ENCODE measurements around the gene SCYL2.
A peak's percentile ranks its signal among the peaks of the same experiment; 100 is the strongest.
"Not testable (repeated sequence)": the region's sequence is repeated elsewhere in the genome, so short reads cannot be mapped to it uniquely, and the experiment has no call there.

Gene SCYL2

DNA sequence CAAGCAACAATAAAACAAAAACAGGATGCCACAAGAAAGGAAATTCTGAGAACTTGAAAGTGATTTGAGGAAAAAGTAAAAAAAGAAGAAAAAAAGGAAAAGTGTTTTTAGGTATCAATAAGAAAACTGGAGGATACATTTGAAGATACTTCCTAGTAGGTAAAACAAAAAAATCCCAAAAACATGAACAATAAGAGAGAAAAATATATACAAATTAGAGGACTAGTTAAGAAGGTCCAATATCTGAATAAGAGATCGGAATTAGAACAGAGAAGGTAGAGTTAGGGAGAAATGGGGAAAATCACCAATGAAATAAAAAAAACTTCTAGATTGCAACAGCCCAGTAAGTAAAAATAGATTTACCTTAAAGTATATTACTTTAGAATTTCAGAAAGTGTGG lies 8.8 kb upstream of the SCYL2 start:
- DNase-seq (ENCODE audit: low read depth in 1 of 2, low spot score in 1 of 2): no peak

DNA sequence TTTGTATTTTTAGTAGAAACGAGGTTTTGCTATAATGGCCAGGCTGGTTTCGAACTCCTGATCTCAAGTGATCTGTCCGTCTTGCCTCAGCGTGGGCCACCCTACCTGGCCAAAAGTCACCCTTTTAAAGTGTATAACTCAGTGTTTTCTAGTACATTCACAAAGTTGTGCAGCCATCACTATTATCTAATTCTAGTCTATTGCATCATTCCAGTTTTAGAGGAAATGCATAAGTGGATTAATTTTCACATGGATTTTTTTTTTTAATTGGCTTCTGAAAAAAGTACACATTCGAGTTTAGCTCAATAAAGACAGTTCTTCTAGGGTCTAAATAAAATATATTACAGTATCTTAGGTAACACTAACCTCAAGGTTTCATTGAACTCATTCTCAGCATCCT lies 3.8 kb upstream of the SCYL2 start:
- no peak for DNase-seq (ENCODE audit: low read depth in 1 of 2, low spot score in 1 of 2)

DNA sequence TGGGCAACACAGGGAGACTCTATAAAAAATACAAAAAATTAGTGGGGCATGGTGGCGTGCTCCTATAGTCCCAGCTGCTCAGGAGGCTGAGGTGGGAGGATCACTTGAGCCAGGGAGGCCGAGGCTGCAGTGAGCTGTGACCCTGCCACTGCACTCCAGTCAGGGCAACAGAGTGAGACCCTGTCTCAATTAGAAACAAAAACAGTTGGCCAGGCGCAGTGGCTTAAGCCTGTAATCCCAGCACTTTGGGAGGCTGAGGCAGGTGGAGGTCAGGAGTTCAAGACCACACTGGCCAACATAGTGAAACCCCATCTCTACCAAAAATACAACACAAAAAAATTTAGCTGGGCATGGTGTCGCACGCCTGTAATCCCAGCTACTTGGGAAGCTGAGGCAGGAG lies 1.9 kb upstream of the SCYL2 start:
- DNase-seq (ENCODE audit: low read depth in 1 of 2, low spot score in 1 of 2): not testable (repeated sequence)

- DNase-seq (ENCODE audit: low read depth in 1 of 2, low spot score in 1 of 2): no peak
Measured at GRCh38 chr12:100265732-100266584, 1.0 kb upstream of the SCYL2 start.

DNA sequence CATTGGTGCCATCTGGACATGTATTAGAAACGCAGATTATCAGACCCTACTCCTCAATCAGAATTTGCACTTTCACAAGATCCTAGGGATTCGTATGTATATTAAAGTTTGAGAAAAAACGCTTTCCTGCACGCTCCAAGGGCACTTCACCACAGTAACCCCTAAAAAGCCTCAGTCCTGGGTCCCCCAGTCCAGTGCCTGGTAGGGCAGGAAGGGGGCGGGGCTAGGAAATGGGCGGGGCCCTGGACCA lies 467 bp upstream of the SCYL2 start:
- DNase-seq (ENCODE audit: low read depth in 1 of 2, low spot score in 1 of 2): peak in 1 of 2 donors; percentile 91

DNA sequence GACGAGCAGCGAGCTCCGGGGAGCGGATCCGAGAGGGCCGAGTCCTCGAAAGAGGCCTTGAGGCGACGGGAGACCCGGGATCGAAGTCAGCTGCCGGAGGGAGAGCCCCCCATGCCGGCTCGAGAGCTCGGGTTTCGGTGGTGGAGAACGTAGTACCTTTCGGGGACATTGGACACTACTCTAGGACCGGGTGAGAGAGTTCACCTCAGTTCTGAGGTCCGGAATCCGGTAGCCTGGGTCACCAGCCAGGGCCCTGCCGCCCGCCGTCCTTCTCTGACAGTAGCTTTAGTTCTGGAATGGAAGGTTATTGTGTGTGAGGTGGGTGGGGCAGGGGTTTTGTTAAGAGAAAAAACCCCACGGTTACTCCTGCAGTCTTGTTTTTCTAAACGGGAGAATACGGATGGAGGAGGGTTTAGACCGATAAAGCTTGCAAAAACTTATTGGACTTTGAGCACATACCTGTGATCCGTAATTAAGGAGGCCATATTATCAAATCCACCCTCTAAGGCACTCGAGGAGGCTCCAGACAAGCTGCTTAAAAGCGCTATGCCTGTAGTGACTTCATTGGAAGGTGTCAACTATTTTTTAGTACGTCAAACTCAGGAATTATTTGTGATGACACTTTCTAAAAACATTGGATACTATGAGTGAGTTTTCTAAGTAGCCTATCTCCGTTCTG lies 765 bp downstream of the SCYL2 start:
- DNase-seq (ENCODE audit: low read depth in 1 of 2, low spot score in 1 of 2): peak in 1 of 2 donors; percentile 3

DNA sequence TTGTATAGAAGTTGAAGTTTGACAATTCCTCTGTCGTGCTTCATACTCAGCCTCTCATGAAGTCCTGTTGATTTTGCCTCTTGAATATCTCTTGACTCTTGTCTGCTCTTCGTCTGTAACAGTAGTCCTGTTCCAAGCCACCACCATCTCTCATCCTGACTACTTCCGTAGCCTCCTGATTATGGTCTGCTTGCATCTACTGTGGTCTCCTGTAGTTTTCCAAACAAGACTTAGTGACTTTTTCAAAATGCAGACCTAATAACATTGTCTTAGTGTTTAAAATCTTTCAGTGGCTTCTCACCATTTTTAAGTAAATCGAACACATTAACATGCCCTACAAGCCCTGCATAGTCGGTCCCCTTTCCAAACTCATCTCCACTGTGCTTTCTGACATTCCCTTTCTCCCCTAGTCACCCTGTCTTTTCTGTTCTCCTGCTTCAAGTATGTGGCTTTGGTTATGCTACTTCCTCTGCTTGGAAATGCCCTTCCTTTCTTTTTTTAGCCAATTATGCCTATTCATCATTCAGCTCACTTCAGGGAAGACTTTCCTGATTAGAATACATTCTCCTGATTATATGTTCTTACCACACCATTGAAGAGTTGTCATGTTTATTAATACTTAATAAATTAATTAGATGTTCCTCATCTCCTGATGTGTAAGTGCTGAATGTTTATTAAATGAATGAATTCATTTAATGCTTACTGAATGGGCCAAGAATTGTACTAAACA lies 2.0 kb downstream of the SCYL2 start:
- no peak for DNase-seq (ENCODE audit: low read depth in 1 of 2, low spot score in 1 of 2)

- DNase-seq (ENCODE audit: low read depth in 1 of 2, low spot score in 1 of 2): no peak
Measured at GRCh38 chr12:100273782-100274181, 6.8 kb downstream of the SCYL2 start.

DNA sequence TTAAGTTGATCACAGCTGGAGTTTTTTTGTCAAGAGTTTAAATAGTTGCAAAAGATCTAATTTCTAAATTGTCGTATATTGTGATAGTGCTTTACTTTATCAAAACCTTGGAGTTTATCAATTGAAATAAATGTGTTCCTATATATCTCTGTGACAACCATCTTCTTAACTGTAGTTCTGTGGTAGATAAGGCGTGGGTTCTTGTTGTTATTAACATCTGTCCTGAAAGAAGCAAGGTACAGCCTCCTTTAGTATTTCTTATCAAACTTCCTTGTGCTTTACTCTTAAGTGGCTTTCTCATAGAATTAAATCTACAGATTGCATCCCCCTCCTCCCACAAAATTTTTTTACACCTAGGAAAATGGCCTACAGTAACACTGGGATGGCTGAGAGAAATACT lies 7.3 kb downstream of the SCYL2 start:
- no peak for DNase-seq (ENCODE audit: low read depth in 1 of 2, low spot score in 1 of 2)

- no peak for DNase-seq (ENCODE audit: low read depth in 1 of 2, low spot score in 1 of 2)
Measured at GRCh38 chr12:100279159-100279558, 12.2 kb downstream of the SCYL2 start.

DNA sequence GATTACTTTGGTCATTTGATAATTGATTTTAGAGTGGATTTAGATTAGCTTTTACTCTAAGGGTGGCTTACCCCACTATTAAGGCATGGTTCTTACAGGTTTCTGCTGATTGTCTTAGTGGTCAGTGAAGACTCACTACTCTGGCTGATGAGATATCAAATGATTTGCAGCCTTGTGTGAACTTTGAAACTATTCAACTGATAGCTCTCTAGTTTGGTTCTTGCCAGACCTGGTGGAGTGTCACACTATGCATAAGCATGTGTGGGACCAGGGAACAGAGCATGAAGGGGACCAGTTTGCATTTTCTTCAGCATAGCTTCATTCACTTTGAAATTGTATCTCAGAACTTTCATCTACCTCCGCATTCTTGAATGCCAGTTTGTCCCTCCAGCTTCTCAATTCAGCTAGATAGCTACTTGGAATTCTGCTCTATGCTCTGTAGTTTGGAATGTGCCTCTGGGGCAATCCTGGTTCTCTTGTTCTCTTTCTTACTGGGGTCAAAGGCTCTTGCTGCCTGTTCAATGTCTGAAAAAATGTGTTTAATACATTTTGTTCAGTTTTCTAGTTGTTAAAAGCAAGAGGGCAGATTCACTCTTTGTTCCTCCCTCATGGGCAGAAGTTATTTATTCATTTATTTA lies 12.7 kb downstream of the SCYL2 start:
- DNase-seq (ENCODE audit: low read depth in 1 of 2, low spot score in 1 of 2): no peak

DNA sequence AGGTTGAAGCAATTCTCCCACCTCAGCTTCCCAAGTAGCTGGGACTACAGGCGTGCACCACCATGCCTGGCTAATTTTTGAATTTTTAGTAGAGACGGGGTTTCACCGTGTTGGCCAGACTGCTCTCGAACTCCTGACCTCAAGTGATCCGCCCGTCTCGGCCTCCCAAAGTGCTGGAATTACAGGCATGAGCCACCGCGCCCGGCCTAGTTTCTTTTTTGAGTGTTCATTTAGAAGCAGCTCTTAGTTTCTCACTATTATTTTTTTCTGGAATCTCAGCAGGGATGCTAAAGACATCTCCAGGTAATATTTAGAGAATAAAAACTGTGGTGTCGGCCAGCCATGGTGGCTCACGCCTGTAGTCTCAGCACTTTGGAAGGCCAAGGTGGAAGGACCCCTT lies 17.6 kb downstream of the SCYL2 start:
- DNase-seq (ENCODE audit: low read depth in 1 of 2, low spot score in 1 of 2): not testable (repeated sequence)

GRCh38 chr12:100289038-100289437 lies 22.1 kb downstream of the SCYL2 start:
- DNase-seq (ENCODE audit: low read depth in 1 of 2, low spot score in 1 of 2): no peak

GRCh38 chr12:100290016-100290415 lies 23.0 kb downstream of the SCYL2 start:
- DNase-seq (ENCODE audit: low read depth in 1 of 2, low spot score in 1 of 2): no peak

DNA sequence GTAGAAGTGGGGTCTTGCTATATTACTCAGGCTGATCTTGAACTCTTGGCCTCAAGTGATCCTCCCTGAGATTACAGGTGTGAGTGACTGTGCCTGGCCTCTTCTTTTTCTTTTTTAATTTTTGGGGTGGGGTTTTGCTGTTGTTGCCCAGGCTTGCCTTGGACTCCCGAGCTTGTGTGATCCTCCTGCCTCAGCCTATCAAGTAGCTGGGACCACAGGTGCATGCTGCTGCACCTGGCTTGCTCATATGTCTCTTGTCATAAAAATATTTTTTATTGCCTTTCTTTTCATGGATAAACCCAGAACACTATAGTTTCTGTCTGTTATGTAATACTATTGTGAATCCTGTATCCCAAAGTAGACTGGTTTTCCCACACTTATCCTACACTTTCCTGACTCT lies 26.0 kb downstream of the SCYL2 start:
- DNase-seq (ENCODE audit: low read depth in 1 of 2, low spot score in 1 of 2): no peak

- not testable (repeated sequence) for DNase-seq (ENCODE audit: low read depth in 1 of 2, low spot score in 1 of 2)
Measured at GRCh38 chr12:100294366-100294765, 27.4 kb downstream of the SCYL2 start.

DNA sequence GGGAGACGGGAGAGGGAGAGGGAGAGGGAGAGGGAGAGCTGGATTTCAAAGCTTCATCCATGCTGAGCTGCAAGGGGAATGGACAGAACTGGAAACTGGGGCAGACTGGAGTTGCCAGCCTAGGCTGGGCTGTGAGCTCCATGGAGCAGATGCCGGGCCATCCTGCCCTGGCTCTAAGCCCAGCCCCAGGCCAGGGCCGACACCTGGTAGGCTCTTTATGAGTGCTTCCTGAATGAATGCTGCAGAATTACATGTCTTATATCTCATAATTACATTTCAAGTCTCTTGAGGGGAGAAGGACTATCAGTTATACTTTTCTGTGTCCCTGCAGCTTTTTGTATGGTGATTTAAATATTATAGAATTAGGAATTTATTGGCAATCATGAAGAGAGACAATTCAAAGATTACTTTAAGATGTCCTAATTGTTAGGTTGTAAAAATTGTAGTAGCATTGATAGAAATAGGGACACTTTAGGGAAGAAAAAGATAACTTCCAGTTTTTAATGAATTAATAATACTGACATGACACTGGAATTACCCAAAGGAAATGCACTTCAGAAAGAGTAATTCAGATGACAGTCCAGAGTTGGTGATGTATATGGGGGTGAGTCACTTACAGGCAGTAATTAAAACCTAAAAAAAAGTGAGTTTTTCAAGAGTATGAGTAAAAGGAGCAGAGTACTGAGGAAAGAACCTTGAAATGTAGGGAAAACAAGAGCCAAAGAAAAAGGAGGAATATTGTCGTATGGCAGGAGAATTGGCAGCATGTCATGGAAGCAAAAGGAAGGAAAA lies 29.0 kb downstream of the SCYL2 start:
- DNase-seq (ENCODE audit: low read depth in 1 of 2, low spot score in 1 of 2): no peak

DNA sequence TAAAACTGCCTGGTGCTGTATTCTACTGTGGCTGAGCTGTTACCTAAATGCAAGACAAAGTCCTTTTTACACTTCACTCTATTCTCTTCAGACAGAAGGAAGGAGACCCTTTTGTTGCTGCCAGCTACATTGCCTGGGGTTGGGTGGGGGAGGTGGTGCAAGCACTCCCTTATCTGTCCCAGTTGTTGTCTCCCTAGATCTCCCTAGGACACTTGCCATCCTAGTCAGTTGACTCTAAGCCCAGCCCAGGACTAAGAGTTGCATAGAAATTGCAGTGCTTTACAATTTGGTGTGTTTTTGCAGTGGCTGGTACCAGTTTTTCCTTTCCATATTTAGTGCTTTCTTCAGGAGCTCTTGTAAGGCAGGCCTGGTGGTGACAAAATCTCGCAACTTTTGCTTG lies 35.1 kb downstream of the SCYL2 start:
- DNase-seq (ENCODE audit: low read depth in 1 of 2, low spot score in 1 of 2): no peak

- DNase-seq (ENCODE audit: low read depth in 1 of 2, low spot score in 1 of 2): no peak
Measured at GRCh38 chr12:100303831-100304230, 36.9 kb downstream of the SCYL2 start.

GRCh38 chr12:100304334-100304733 lies 37.4 kb downstream of the SCYL2 start:
- DNase-seq (ENCODE audit: low read depth in 1 of 2, low spot score in 1 of 2): not testable (repeated sequence)

GRCh38 chr12:100308138-100308537 lies 41.2 kb downstream of the SCYL2 start:
- not testable (repeated sequence) for DNase-seq (ENCODE audit: low read depth in 1 of 2, low spot score in 1 of 2)

All from stimulated activated CD4-positive, alpha-beta T cell treated with anti-CD3 and anti-CD28 coated beads, Interleukin-15, amount 100 ng/mL, for 1 hour (primary cell).